ENCODE results near the gene CRYBG2. TPM values are rescaled to one million over a fixed set of nuclear protein-coding genes. Genes with fewer than 3 reads are reported as not detected.

CRYBG2 gene
- total RNA-seq, 1 experiment from 2014 or later, result 21.1 TPM

GRCh38 chr1:26336477-26337205 lies 17.3 kb downstream of the CRYBG2 start (continued):
- TF ChIP-seq ZNF532 (CRISPR knock-in tag; IDR thresholded peaks at IDR 0.05; ENCODE audit: borderline replicate concordance) (no peak), ZNF219 (CRISPR knock-in tag; IDR thresholded peaks at IDR 0.05; ENCODE audit: borderline replicate concordance) (no peak), SMAD3 (CRISPR knock-in tag; IDR thresholded peaks at IDR 0.05; ENCODE audit: borderline replicate concordance) (no peak), FOXJ3 (CRISPR knock-in tag; IDR thresholded peaks at IDR 0.05; ENCODE audit: borderline replicate concordance) (no peak), GABPB1 (CRISPR knock-in tag; IDR thresholded peaks at IDR 0.05) (no peak), ZNF512 (CRISPR knock-in tag; IDR thresholded peaks at IDR 0.05; ENCODE audit: borderline replicate concordance) (no peak), OVOL2 (CRISPR knock-in tag; IDR thresholded peaks at IDR 0.05; ENCODE audit: borderline replicate concordance) (no peak), ATF2 (CRISPR knock-in tag; IDR thresholded peaks at IDR 0.05; ENCODE audit: borderline replicate concordance, low read depth) (no peak), ZNF396 (CRISPR knock-in tag; IDR thresholded peaks at IDR 0.05; ENCODE audit: borderline replicate concordance) (no peak), NR2C2 (CRISPR knock-in tag; IDR thresholded peaks at IDR 0.05) (peak; percentile 81), PRRX2 (CRISPR knock-in tag; IDR thresholded peaks at IDR 0.05) (no peak), ZNF232 (CRISPR knock-in tag; IDR thresholded peaks at IDR 0.05) (peak; percentile 87), ZNF671 (CRISPR knock-in tag; IDR thresholded peaks at IDR 0.05) (no peak), AFF4 (CRISPR knock-in tag; IDR thresholded peaks at IDR 0.05; ENCODE audit: borderline replicate concordance) (no peak), ATF1 (CRISPR knock-in tag; IDR thresholded peaks at IDR 0.05) (peak; percentile 90), TP53 (CRISPR knock-in tag; IDR thresholded peaks at IDR 0.05) (no peak; the same call in 1 of the 2 replicates), NR1H2 (CRISPR knock-in tag; IDR thresholded peaks at IDR 0.05) (0 out of 2 replicates have a peak, but pooled peaks have one; percentile 38)

Data from WTC11 (cell line).